Caco-2 (cell line): Measurements from ENCODE around the gene YAF2. TPM values are rescaled to one million over a fixed set of nuclear protein-coding genes. Genes with fewer than 3 reads are reported as not detected.
"Not testable (repeated sequence)": the region's sequence is repeated elsewhere in the genome, so short reads cannot be mapped to it uniquely, and the experiment has no call there.

Experiments used
- BruUV-seq: library from RNA; stranded (reverse); fragments of 400-500 nt; replicated peaks from 2 replicates; lab custom pipeline; 2021; lab: Mats Ljungman, UMichigan
- CTCF ChIA-PET: fragments of 300-600 bp; sonication (Branson Sonifier 250); formaldehyde crosslinking; loops from one replicate; lab custom pipeline; 2022; ENCODE audit warnings: antibody characterized with exemption; lab: Charles Lee
- POLR2A ChIA-PET: fragments of 300-600 bp; sonication (Branson Sonifier 250); formaldehyde crosslinking; loops from one replicate; lab custom pipeline; 2022; ENCODE audit warnings: antibody characterized with exemption; lab: Charles Lee
- DNase-seq, 2 experiments: peaks; one replicate each; pipeline versions ENCODE4 v3.0.0 to v3.0.0-alpha.2; 2020 to 2022
- H3K27me3 ChIP-seq: replicated peaks from 2 replicates; pipeline ENCODE4 v1.6.0; 2011; ENCODE audit warnings: low read length; ENCODE audit not compliant: control insufficient read depth, insufficient read depth
- H3K36me3 ChIP-seq: 2 replicates; pipeline ENCODE4 v1.5.1; 2011; ENCODE audit warnings: low read length; ENCODE audit not compliant: control insufficient read depth, insufficient read depth
- H3K4me1 ChIP-seq: fragments of 250-450 bp; sonication (Bioruptor Pico); 2 replicates; pipeline ENCODE4 v1.5.1; 2020; ENCODE audit warnings: mild to moderate bottlenecking
- H3K4me3 ChIP-seq: 2 replicates; pipeline ENCODE4 v1.5.1; 2011; ENCODE audit warnings: low read depth, mild to moderate bottlenecking, control low read depth, low read length
- H3K9me3 ChIP-seq: fragments of 250-450 bp; sonication (Bioruptor Pico); 2 replicates; pipeline ENCODE4 v1.5.1; 2020; ENCODE audit warnings: mild to moderate bottlenecking, moderate library complexity
- H3K27ac Mint-ChIP-seq: one replicate; pipeline ENCODE4 v1.8.0; 2022; ENCODE audit warnings: mixed read lengths; ENCODE audit not compliant: unreplicated experiment
- H3K27me3 Mint-ChIP-seq: one replicate; pipeline ENCODE4 v1.8.0; 2022; ENCODE audit warnings: mixed read lengths; ENCODE audit not compliant: insufficient read depth, unreplicated experiment
- H3K36me3 Mint-ChIP-seq: one replicate; pipeline ENCODE4 v1.8.0; 2022; ENCODE audit warnings: mild to moderate bottlenecking, mixed read lengths; ENCODE audit not compliant: insufficient read depth, unreplicated experiment
- H3K4me1 Mint-ChIP-seq: one replicate; pipeline ENCODE4 v1.8.0; 2022; ENCODE audit warnings: low read depth, mixed read lengths; ENCODE audit not compliant: unreplicated experiment
- H3K4me3 Mint-ChIP-seq: one replicate; pipeline ENCODE4 v1.8.0; 2022; ENCODE audit warnings: mild to moderate bottlenecking, moderate library complexity, mixed read lengths; ENCODE audit not compliant: unreplicated experiment
- H3K9me3 Mint-ChIP-seq: one replicate; pipeline ENCODE4 v1.8.0; 2022; ENCODE audit warnings: mixed read lengths; ENCODE audit not compliant: unreplicated experiment
- CTCF ChIP-seq, 2 experiments: fragments of 200-600 bp in 1 of 2; IDR thresholded peaks; 1 replicate in 1 of 2; 2 replicates in 1 of 2; pipeline versions ENCODE4 v1.5.1 to v1.8.0; 2011 to 2022; ENCODE audit warnings: antibody characterized with exemption in 1 of 2, control low read depth in 1 of 2, inconsistent platforms in 1 of 2, low read depth in 1 of 2, low read length in 1 of 2, mild to moderate bottlenecking in 1 of 2, moderate library complexity in 1 of 2; ENCODE audit not compliant: insufficient read depth in 1 of 2, severe bottlenecking in 1 of 2, unreplicated experiment in 1 of 2
- intact Hi-C: fragments of 100-400 bp; cut with micrococcal nuclease; formaldehyde crosslinking; loops from one replicate; pipeline ENCODE4 v1.10.0; 2022; ENCODE audit not compliant: unreplicated experiment
- total RNA-seq: library from RNA; stranded (reverse); gene quantifications from 2 replicates; pipeline ENCODE4 v1.2.3, GENCODE V29; 2022

The YAF2 gene
- total RNA-seq, 1 experiment from 2014 or later: 29.2 TPM

- Histone ChIP-seq H3K27me3 (no peaks in the 10 kb centered on the region), H3K4me1 (peaks cover 6% of the 10 kb centered on the region; the same call in 1 of the 2 replicates), H3K36me3 (no peaks in the 10 kb centered on the region), H3K9me3 (no peaks in the 10 kb centered on the region), H3K4me3 (no peak overlapping the region)
- BruUV-seq: no TSS peak
- intact Hi-C loops: no loop called here
- Mint-ChIP-seq H3K4me1 (peaks cover 7% of the 10 kb centered on the region), H3K4me3 (no peak overlapping the region), H3K36me3 (no peaks in the 10 kb centered on the region), H3K9me3 (no peaks in the 10 kb centered on the region), H3K27me3 (no peaks in the 10 kb centered on the region), H3K27ac (no peak overlapping the region)
- no peak for DNase-seq
- CTCF ChIA-PET: interaction anchor here (0.5 kb wide), 1 partner anchor 10 kb away, joined by 4 read pairs; no protein-coding TSS in a partner anchor
- POLR2A ChIA-PET: no interaction called here
- no peak for TF ChIP-seq CTCF (IDR thresholded peaks at IDR 0.05; ENCODE audit: insufficient read depth in 1 of 2, low read depth in 1 of 2, low read length in 1 of 2, severe bottlenecking in 1 of 2, unreplicated experiment in 1 of 2)
Measured at GRCh38 chr12:42216737-42217136, 21.3 kb downstream of the YAF2 start.

- H3K36me3 Mint-ChIP-seq, H3K9me3 ChIP-seq, H3K27me3 ChIP-seq, H3K4me1 ChIP-seq, BruUV-seq, H3K4me1 Mint-ChIP-seq, CTCF ChIA-PET, H3K36me3 ChIP-seq, POLR2A ChIA-PET, H3K9me3 Mint-ChIP-seq, H3K4me3 Mint-ChIP-seq, DNase-seq, H3K4me3 ChIP-seq, H3K27ac Mint-ChIP-seq, H3K27me3 Mint-ChIP-seq, intact Hi-C loops: not testable (repeated sequence)
Measured at GRCh38 chr12:42215759-42216158, 22.3 kb downstream of the YAF2 start.

- Histone ChIP-seq H3K36me3 (no peaks in the 10 kb centered on the region), H3K4me1 (peaks cover 6% of the 10 kb centered on the region; the same call in 1 of the 2 replicates), H3K9me3 (no peaks in the 10 kb centered on the region), H3K4me3 (no peak overlapping the region), H3K27me3 (no peaks in the 10 kb centered on the region)
- H3K27ac Mint-ChIP-seq: no peak overlapping the region
- ChIA-PET POLR2A (no interaction called here), CTCF (no interaction called here)
- H3K27me3 Mint-ChIP-seq: no peaks in the 10 kb centered on the region
- peaks cover 7% of the 10 kb centered on the region for H3K4me1 Mint-ChIP-seq
- no peaks in the 10 kb centered on the region for H3K9me3 Mint-ChIP-seq
- peaks cover 4% of the 10 kb centered on the region for H3K36me3 Mint-ChIP-seq
- no TSS peak for BruUV-seq
- H3K4me3 Mint-ChIP-seq: no peak overlapping the region
- DNase-seq: no peak
- intact Hi-C loops: no loop called here
- TF ChIP-seq CTCF (IDR thresholded peaks at IDR 0.05; ENCODE audit: insufficient read depth in 1 of 2, low read depth in 1 of 2, low read length in 1 of 2, severe bottlenecking in 1 of 2, unreplicated experiment in 1 of 2): no peak
Measured at GRCh38 chr12:42213954-42214426, 24.1 kb downstream of the YAF2 start.
